K562 (cell line): Measurements from ENCODE around the gene CWF19L1. TPM values are rescaled to one million over a fixed set of nuclear protein-coding genes. Genes with fewer than 3 reads are reported as not detected.

Experiments used
- DNMT1 ChIP-seq: fragments of 450-650 bp; IDR thresholded peaks from 2 replicates; pipeline ENCODE4 v1.6.1; 2016; ENCODE audit warnings: antibody characterized with exemption, mild to moderate bottlenecking
- FOXO4 ChIP-seq: fragments of 450-650 bp; formaldehyde crosslinking; IDR thresholded peaks from 2 replicates; pipeline ENCODE4 v1.4.0; 2020; ENCODE audit warnings: mild to moderate bottlenecking, moderate library complexity
- MCM5 ChIP-seq: fragments of 450-650 bp; IDR thresholded peaks from 2 replicates; pipeline ENCODE4 v1.6.1; 2016; ENCODE audit warnings: low read depth
- POLR3G ChIP-seq: IDR thresholded peaks from 2 replicates; pipeline ENCODE4 v1.6.1; 2011; ENCODE audit not compliant: insufficient read length, insufficient replicate concordance; ENCODE audit errors: extremely low read depth
- PTRF ChIP-seq: fragments of 450-650 bp; IDR thresholded peaks from 2 replicates; pipeline ENCODE4 v1.6.1; 2016; ENCODE audit warnings: mild to moderate bottlenecking, missing genetic modification characterization, missing compliant biosample characterization
- RREB1 ChIP-seq: fragments of 250-450 bp; sonication (Bioruptor Pico); IDR thresholded peaks from 2 replicates; pipeline ENCODE4 v1.4.0; 2020
- polyA plus RNA-seq, 8 experiments: library from polyadenylated mRNA; depleted of rRNA in 4 of 8; stranded (reverse) in 5 of 8; unstranded in 3 of 8; fragments of >200 nt; fragmentation: Nextera tagmentation in 2 of 8; fragmentation: Illumina TruSeq in 1 of 8; extraction: Ambion mirVana in 2 of 8; extraction: Trizol in 1 of 8; gene quantifications; 2 replicates each; pipeline versions ENCODE4 v1.2.1 to v1.2.3, GENCODE V29; 2011 to 2014; ENCODE audit warnings: inconsistent platforms in 1 of 8, missing spikeins in 1 of 8
- total RNA-seq, 7 experiments: library from RNA; depleted of rRNA in 6 of 7; stranded (reverse); fragments of >200 nt in 6 of 7; fragmentation: Illumina TruSeq in 2 of 7; extraction: Trizol in 2 of 7; gene quantifications; 2 replicates each; pipeline versions ENCODE4 v1.2.1 to v1.2.3, GENCODE V29; 2011 to 2021; ENCODE audit warnings: low replicate concordance in 1 of 7

The CWF19L1 gene
- total and polyA plus RNA-seq, 9 of the 15 experiments (the other 6 are each of a cell fraction or from before 2014, with no cell fraction given), result 19.5 to 49.9 (median 30.9) TPM

GRCh38 chr10:100315615-100316014, 48.2 kb upstream of the CWF19L1 start (continued):
- TF ChIP-seq PTRF (no peak), MCM5 (no peak), RREB1 (no peak), DNMT1 (no peak), FOXO4 (no peak), POLR3G (no peak)
